ENCODE data around the gene LHFPL2. TPM values are rescaled to one million over a fixed set of nuclear protein-coding genes. Genes with fewer than 3 reads are reported as not detected.

LHFPL2 gene
- total RNA-seq, 1 experiment from 2014 or later: 17.9 TPM

DNA sequence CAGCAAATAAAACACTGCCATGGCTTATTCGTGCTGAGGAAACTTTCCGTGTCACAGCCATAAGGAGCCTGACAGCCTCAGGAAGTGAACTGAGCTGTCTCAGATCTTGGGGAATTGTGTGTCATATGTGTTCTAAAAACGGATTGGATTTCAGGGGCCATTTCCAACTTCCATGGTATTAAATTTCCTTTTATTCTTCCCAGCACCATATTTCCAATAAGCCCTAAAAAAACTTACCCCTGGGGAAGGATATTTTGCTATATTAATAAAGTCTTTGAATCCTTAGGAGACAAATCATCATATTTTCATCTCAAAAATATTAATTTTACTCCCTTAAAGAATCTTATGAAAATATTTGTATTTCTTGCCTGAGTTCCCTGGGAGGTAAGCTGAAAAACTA lies 93.9 kb downstream of the LHFPL2 start:
- Histone ChIP-seq H3K4me3 (replicated peaks in 1 of 2; ENCODE audit: low read depth in 1 of 2, low read length in 2 of 2) (no peak overlapping the region), H3K4me1 (ENCODE audit: control insufficient read depth in 1 of 2, insufficient read depth in 2 of 2, low read length in 2 of 2) (no peaks in the 10 kb centered on the region), H2AFZ (ENCODE audit: low read depth, low read length, poor library complexity, severe bottlenecking) (no peak overlapping the region), H3K9me3 (ENCODE audit: control insufficient read depth in 1 of 2, insufficient read depth in 1 of 2, low read depth in 1 of 2, low read length in 2 of 2) (no peaks in the 10 kb centered on the region), H4K20me1 (ENCODE audit: insufficient read depth) (no peaks in the 10 kb centered on the region), H3K79me2 (ENCODE audit: insufficient read depth, low read length) (peaks cover 4% of the 10 kb centered on the region; the same call in 1 of the 2 replicates), H3K4me2 (ENCODE audit: low read length) (no peak overlapping the region), H3K9ac (ENCODE audit: low read length) (no peak overlapping the region), H3K27ac (ENCODE audit: low read depth, low read length) (no peak overlapping the region), H3K36me3 (ENCODE audit: control insufficient read depth in 1 of 2, insufficient read depth in 2 of 2, low read length in 2 of 2) (no peaks in the 10 kb centered on the region), H3K9me2 (ENCODE audit: insufficient read depth) (no peaks in the 10 kb centered on the region), H3K27me3 (ENCODE audit: insufficient read depth, low read length) (no peaks in the 10 kb centered on the region)
- DNase-seq (ENCODE audit: low read depth, low spot score): no peak
- CTCF ChIA-PET: no interaction called here
- POLR2A ChIA-PET: no interaction called here
- no peak for TF ChIP-seq REST (IDR thresholded peaks at IDR 0.05; ENCODE audit: low read depth)
- no peak for TF ChIP-seq ZNF274 (IDR thresholded peaks at IDR 0.05; ENCODE audit: low read depth, low read length)
- TF ChIP-seq ZFX (IDR thresholded peaks at IDR 0.05): no peak
- TF ChIP-seq EGR1 (IDR thresholded peaks at IDR 0.05; ENCODE audit: low read depth): no peak
- TF ChIP-seq TCF7L2 (IDR thresholded peaks at IDR 0.05; ENCODE audit: borderline replicate concordance, extremely low read depth, insufficient read depth, insufficient read length): no peak
- no peak for TF ChIP-seq SRF (IDR thresholded peaks at IDR 0.05; ENCODE audit: low read depth)
- TF ChIP-seq, protein P1, sequence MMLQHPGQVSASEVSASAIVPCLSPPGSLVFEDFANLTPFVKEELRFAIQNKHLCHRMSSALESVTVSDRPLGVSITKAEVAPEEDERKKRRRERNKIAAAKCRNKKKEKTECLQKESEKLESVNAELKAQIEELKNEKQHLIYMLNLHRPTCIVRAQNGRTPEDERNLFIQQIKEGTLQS (IDR thresholded peaks at IDR 0.05): no peak
- TF ChIP-seq SIN3A (IDR thresholded peaks at IDR 0.05; ENCODE audit: low read depth): no peak
- no peak for TF ChIP-seq POLR2AphosphoS5 (IDR thresholded peaks at IDR 0.05; ENCODE audit: low read depth, low read length)
- no peak for TF ChIP-seq CBX3 (IDR thresholded peaks at IDR 0.05; ENCODE audit: low read depth)
- TF ChIP-seq, protein P2, sequence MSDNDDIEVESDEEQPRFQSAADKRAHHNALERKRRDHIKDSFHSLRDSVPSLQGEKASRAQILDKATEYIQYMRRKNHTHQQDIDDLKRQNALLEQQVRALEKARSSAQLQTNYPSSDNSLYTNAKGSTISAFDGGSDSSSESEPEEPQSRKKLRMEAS (IDR thresholded peaks at IDR 0.05): no peak
- no peak for TF ChIP-seq EZH2phosphoT487 (IDR thresholded peaks at IDR 0.05; ENCODE audit: borderline replicate concordance)
- no peak for TF ChIP-seq EZH2 (IDR thresholded peaks at IDR 0.05)
- TF ChIP-seq CEBPB (IDR thresholded peaks at IDR 0.05; ENCODE audit: low read depth): no peak
- no peak for TF ChIP-seq ZBTB33 (IDR thresholded peaks at IDR 0.05; ENCODE audit: extremely low read depth, insufficient replicate concordance, low read length)
- no peak for TF ChIP-seq RAD21 (IDR thresholded peaks at IDR 0.05; ENCODE audit: low read depth)
- RAD21 ChIA-PET (ENCODE audit: low non-redundant PET in 1 of 2, low total read pairs in 2 of 2, uncharacterized antibody in 2 of 2, unreplicated experiment in 2 of 2): no interaction called here
- ATAC-seq: no peak
- intact Hi-C loops (cut with micrococcal nuclease): no loop called here
- no TSS peak for BruUV-seq (replicated peaks)
